ENCODE data around the gene TMEM19.

DNA sequence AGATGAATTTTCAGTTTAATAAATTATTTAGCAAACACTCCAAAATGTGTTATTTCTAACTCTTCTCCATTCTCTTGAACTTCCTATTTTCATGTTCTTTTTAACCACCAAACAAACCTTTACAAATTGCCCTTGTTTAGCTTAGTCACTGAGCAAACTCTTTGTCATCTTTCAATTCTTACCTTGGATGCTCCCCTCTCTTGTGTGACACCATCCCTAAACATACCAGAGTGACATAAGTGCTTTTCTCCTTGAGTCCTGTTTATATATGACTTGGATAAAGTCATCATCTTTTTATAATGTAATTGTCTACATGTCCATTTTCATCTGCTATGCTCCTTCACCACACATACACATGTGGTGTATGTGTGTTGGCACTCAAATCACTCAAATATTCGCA is 3.4 kb upstream of the TMEM19 start:
- no peak for TF ChIP-seq GATA3 (IDR thresholded peaks at IDR 0.05; ENCODE audit: low read depth, low read length)
- TF ChIP-seq GATA2 (IDR thresholded peaks at IDR 0.05; ENCODE audit: low read depth, low read length), result no peak
